ENCODE data around the gene AKT2.

AKT2 gene

DNA sequence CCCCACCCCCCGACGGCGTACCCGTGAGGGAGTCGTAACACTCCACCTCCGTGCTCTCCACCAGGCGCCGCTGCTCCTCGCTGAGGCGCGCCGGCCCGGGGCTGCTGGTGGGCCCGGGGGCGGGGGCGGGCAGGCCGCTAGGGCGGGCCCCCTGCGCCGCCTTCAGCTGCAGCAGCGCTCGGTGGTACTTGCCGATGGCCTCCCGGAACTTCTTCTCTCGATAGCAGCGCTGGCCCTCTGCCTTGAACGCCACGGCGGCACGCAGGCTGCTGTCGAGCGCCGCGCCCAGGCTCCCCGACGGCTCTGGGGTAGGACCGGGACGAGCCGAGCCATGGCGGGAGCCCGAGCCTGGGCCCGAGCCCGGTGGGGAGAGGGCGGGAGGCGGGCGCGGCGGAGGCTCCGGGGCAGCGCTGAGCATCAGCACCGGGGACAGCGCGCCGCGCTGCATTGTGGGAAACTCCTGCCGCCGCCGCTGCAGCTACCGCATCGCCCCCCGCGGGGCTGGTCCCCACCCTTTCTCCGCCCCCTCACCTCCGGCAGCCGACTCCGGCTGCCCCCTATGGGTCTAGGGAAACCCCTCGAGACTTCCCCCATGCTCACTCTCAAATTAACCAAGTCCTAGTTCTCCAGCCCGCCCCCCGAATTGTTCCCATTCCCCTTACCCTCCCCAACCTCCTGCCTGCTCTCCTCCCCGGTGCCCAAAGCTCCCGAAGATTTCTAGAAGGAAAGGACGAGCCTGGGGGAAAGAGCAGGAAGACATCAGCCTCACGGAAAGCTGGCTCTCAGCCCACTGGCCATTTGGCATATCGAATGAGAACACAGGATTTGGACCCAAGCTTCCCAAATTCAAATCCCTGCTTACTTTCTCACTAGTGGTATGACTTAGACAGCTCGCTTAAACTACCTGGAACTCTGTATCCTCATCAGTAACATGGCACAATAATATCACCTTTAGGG is 66.9 kb downstream of the AKT2 start, which contains the start of gene TTC9B:
Gene TTC9B, minus strand, starts transcription at position 451 of the 957 bp plus-strand sequence. Its CDS starts 3 bp downstream, at position 448.
- DNase-seq: peak in 3 of 4 experiments; percentile 30 to 59 (median 35)

DNA sequence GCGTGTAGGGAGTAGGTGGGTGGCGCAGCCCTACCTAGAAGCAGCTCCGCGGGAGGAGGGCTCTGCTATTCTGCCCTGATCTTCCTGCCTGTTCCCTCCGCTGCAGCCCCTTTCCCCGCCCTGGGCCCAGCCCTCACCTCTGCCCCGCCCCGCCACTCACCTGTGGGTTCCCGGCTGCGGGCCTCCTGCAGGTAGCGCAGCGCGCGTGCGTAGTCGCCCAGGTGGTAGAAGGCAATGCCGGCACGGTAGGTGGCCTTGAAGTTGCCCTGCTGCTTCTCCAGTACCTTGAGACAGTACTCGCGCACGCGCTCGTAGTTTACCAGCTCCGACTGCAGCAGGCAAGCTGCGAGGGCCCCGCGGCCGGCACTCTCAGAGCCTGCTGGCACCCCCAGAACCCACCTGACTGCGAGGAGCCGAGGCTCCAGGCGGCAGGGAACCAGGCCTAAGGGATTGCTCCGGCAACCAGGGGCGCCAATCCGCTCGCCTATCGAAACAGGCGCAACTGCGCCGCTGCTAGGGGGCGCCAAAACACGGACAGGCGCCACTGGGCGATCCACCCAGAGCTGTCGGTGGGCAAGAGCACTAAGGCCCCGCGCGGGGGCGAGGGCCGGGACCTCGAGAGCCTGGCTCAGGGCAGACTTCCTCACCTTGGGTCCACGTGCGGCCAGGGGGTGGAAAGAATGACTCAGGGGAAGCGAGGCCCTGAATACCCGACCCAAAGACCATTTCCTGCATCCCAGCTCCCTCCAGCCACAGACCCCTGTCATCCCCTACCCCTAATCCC is 67.9 kb downstream of the AKT2 start:
- DNase-seq: peak; percentile 19 to 56 (median 38)

DNA sequence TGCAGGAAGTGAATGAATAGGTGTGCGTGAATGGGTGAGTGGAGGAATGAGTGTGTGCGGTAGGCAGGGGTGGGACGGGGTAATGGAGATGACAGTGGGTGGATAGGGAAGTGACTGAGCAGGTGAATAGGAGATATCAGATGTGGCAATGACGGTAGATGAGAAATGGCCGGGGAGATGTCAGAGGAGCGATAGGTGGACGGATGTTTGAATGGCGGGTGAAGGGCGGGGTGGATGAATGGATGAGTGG is 68.4 kb downstream of the AKT2 start:
- no peak for DNase-seq

DNA sequence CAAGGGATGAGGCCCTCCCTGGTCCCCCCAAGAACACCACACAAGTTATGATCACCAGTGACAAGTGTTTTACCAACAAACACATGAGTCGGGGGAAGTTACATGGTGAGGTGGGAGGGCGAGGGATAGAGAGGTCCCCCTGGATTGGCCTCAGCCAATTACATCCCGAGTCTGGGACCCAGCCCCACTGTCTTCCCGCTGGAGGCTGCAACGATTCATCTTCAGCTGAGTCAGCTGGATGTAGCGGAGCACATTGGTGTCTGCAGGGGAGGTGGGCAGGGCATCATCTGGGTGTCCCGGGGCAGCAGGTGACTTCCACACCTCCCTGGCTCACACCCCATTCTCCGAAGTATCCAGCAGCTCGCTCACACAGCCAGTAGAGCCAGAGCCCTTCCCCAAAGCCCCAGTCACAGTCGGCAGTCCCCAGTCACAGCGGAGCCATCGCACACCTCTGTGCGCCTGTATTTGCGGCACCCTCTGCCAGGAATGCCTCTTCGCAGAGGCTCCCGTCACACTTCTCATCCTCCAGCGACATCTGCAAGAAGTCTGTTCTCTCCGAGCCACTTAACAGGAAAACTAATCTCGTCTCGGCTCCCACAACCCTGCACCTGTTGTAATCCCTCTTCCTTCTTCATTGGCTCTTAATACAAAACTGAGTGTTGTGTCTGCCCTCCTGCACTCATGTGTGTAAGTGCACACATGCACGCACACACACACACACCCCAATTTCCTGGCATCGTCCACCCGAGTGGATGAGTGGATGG is 69.0 kb downstream of the AKT2 start:
- no peak for DNase-seq

DNA sequence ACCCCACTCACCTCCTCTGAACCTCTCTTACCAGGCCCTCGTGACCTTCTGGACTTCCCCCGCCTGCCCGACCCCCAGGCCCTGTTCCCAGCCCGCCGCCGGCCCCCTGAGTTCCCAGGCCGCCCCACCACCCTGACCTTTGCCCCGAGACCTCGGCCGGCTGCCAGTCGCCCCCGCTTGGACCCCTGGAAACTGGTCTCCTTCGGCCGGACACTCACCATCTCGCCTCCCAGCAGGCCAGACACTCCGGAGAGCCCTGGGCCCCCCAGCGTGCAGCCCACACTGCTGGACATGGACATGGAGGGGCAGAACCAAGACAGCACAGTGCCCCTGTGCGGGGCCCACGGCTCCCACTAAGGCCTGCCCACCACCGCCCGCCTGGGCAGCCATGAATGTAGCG is 70.2 kb downstream of the AKT2 start:
- no peak for DNase-seq

DNA sequence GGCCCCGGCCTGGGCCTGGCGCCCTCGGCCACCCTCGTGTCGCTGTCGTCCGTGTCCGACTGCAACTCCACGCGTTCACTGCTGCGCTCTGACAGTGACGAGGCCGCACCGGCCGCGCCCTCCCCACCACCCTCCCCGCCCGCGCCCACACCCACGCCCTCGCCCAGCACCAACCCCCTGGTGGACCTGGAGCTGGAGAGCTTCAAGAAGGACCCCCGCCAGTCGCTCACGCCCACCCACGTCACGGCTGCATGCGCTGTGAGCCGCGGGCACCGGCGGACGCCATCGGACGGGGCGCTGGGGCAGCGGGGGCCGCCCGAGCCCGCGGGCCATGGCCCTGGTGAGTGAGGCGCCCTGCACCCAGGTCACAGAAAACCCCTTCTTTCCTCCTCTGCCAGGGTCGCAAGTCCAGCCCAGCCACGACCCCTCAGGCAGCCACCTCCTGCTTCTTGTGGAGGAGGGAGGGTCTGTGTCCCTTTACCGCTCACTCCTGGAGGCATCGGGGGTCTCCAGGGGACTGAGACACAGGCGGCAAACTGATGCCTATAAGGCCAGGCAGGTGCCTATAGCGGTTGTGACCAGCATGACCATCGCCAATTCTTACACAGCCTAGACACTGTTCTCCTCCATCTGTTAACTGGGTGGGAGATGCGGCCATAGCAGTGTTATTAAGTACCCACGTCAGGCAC is 71.1 kb downstream of the AKT2 start:
- no peak for DNase-seq

DNA sequence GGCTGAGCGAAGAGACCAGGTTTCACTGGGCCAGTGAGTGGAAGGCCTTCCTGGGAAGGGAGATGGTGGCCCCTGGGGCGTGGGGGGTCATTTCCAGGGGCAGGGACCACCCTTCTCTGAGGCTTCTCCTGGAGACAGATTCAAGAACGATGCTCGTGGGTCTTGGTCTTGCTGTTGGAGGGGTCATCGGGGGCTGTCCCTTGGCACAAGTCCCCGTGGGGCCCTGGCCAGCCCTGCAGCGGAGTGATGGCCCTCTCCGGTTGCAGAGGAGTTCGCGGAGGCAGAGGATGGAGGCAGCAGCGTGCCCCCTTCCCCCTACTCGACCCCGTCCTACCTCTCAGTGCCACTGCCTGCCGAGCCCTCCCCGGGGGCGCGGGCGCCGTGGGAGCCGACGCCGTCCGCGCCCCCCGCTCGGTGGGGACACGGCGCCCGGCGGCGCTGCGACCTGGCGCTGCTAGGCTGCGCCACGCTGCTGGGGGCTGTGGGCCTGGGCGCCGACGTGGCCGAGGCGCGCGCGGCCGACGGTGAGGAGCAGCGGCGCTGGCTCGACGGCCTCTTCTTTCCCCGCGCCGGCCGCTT is 71.8 kb downstream of the AKT2 start:
- no peak for DNase-seq

DNA sequence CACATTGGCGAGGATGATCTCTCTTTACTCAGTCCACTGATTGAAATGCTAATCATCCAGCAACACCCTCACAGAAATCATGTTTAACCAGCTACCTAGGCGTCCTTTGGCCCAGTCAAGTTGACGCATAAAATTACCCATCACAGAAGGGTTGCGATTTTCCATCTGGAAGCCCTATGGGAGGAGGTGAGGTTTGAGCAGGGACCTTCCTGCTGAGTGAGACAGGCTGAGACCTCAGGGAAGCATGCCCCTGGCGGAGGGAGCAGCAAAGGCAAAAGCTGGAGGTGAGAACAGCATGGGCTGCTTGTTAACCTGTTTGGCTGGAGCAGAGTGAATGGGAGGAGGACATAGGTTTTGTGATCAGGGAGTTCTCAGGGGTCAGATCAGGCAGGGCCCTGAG is 74.3 kb downstream of the AKT2 start:
- DNase-seq: no peak

DNA sequence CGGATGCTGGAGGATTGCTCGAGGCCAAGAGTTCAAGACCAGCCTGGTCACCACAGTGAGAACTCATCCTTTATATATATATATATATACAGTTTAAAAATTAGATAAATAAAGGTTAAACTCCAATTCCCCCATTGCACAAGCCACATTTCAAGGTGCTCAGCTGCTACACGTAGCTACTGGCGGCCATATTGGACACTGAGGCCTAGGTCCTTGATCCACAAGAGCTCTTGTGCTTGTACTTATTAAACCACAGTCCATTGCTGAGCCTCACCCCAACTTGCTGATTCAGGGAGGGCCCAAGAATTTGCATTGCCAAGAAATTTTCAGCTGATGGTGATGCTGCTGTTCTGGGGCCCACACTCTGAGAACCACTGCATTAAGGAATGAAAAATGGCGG is 76.5 kb downstream of the AKT2 start:
- DNase-seq: no peak

DNA sequence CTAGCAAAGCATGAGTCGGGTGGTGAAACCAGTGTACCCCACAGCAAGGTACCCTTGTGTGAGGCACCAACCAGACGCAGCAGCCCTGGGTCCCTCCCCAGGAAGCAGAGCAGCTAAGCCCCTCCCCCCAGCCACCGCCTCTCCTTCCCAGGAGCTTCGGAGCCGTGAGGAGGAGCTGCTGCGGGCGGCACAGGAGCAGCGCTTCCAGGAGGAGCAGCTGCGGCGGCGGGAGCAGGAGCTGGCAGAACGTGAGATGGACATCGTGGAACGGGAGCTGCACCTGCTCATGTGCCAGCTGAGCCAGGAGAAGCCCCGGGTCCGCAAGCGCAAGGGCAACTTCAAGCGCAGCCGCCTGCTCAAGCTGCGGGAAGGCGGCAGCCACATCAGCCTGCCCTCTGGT is 79.4 kb downstream of the AKT2 start:
- DNase-seq: no peak

DNA sequence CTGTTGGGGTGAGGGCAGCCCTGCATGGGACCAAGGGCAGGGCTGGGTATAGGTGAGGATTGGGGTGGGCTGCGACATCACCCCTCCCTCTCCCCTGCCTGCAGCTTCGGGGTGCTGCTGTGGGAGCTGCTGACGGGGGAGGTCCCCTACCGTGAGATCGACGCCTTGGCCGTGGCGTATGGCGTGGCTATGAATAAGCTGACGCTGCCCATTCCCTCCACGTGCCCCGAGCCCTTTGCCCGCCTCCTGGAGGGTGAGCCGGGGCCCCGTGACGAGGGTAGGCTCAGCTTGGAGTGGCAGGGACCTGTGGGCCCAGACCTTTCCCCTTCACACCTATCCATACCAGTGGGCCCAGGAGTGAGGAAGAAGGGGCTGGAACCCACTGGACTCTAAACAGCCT is 80.8 kb downstream of the AKT2 start:
- no peak for DNase-seq

DNA sequence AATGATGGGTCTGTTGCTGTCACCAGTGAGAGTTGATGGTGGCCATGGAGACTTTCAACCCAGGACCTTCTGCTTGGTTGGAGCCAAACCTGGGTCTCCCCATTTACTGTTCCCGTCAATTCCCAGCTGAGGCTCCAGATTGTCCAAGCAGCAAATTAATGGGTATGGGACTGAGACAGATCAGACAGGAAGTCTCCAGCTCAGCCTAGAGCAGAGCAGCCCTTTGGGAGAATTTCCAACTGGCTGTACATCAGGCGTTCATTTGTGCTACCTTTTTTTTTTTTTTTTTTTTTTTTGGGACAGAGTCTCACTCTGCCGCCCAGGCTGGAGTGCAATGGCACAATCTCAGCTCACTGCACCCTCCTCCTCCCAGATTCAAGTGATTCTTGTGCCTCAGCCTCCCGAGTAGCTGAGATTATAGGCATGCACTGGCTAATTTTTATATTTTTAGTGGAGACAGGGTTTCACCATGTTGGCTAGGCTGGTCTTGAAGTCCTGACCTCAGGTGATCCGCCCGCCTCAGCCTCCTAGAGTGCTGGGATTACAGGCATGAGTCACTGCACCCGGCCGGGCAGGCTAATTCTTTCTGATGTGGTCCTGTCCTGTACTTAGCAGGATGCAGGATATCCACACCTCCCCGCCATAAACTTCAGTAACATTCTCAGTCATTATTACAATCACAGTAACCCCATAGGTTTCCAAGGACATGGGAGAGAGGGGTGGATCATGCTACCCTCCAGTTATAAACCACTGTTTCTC is 84.6 kb downstream of the AKT2 start:
- DNase-seq: no peak

DNA sequence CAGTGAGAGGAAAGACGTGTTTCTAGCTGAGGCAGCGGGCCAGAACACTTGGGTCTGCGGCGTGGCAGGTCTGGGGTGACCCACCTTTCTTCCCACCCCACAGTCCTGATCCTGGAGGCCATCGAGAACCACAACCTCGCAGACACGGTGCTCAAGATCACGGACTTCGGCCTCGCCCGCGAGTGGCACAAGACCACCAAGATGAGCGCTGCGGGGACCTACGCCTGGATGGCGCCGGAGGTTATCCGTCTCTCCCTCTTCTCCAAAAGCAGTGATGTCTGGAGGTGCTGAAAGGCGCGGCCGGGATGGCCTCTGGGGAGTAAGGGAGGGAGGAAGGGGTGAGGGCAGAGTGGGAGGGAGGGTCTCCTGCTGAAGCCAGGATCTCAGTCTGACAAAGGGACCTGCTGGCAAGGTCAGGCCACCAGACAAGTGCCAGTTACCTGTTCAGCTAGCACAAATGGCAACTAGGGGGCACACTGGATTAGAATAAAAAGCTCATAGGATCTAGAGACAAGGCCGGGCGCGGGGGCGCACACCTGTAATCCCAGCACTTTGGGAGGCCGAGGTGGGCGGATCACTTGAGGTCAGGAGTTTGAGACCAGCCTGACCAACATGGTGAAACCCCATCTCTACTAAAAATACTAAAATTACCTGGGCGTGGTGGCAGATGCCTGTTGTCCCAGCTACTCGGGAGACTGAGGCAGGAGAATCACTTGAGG is 86.7 kb downstream of the AKT2 start:
- no peak for DNase-seq

DNA sequence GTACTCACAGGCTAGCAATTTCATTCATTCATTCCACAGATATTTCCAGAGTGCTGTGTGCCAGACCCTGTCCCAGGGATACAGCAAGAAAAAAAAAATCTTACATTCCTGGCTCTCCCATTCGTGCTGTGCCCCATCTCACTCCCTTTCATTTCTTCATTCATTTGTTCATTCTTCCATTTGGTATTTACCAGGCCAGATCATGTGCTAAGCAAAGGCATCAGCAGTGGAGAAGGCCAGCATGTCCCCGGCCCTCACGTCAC is 91.6 kb downstream of the AKT2 start:
- no peak for DNase-seq

DNA sequence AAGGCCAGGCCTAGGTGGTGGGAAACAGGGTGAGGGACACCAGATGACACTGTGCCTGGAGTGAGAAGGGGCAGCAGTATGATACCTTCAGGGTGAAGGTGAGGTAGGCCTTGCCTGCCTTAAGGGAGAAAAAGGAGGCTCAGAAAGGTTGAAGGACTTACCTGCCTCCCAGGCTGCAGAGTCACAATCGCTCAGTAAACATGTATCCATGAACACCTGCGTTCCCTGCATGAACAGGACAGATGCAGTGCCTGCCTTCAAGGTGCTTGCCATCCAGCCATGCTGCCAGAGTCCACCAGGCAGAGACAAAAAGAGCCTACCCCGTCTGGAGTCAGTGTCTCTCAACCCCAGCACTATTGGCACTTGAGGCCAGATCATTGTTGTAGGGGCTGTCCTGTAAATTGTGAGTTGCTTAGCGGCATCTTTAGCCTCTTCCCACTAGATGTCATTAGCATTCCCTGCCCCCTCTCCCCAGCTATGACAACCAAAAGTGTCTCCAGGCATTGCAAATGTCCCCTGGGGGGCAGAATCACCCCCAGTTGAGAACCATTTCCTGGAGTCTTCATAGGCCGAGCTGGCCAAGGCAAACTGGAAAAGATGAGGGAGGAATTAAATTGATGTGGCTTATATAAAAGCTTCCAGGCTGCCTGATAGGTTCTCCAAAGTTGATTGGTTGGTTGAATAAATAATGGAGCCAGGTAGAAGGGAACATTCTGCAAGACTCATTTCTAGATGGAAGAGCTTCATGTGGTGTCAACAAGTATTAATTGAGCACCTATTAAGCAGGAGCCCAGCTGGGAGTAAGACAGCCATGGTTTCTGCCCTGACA is 92.2 kb downstream of the AKT2 start:
- DNase-seq: no peak

DNA sequence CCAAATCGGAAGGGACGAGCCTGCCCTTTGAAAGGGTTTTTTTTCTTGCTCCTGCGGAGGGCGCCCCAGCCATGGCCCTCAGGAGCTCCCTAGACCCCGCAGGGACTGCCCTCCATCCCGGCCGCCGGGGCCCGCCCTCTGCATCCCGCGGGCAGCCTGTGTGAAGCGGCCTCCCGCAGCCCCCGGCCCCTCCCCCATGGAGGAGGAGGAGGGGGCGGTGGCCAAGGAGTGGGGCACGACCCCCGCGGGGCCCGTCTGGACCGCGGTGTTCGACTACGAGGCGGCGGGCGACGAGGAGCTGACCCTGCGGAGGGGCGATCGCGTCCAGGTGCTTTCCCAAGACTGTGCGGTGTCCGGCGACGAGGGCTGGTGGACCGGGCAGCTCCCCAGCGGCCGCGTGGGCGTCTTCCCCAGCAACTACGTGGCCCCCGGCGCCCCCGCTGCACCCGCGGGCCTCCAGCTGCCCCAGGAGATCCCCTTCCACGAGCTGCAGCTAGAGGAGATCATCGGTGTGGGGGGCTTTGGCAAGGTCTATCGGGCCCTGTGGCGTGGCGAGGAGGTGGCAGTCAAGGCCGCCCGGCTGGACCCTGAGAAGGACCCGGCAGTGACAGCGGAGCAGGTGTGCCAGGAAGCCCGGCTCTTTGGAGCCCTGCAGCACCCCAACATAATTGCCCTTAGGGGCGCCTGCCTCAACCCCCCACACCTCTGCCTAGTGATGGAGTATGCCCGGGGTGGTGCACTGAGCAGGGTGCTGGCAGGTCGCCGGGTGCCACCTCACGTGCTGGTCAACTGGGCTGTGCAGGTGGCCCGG is 93.1 kb downstream of the AKT2 start:
- peak in 3 of 4 experiments; percentile 33 to 54 (median 36) for DNase-seq

DNA sequence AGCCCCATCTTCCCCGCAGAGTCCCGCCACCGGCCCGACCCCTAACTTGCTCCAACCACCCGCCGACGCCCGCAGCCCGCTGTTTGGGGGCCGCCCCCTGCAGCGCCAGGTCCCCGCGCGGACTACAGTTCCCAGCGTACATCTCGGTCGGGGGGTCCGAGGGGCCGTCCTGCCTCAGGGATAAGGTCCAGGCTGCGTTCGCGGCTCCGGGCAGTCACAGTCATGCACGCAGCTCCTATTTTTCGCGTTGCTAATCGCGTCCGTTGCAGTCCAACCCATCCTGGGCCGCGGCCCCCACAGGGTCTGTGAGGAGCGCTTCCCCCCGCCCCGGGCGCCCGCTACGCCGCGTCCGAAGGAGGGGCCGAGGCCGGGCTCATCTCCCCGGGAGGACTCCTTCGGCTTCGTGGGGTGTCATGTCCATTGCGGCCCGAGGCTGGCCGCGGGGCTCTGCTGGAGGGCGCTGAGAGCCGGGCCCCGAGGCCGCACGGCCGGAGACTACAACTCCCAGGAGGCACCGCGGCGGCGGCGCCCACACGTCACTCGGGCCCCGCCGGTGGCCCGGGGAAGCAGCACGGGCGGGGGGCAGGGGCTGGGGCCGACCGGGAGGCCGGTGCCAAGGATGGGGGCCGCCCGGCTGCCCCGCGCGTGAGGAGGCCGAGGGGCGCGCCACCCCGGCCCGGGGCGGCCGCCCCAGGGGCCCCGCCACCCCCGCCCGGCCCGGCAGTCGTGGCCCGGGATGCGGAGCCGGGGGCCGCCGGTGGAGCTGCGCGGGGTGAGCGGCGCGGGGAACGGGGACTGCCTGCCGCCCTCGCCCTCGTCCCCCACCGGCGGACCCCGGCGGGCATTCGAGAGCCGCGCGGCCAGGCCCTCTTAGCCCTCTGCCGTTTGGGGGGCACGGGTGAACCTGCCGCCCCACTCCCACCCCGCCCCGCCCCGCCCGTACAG is 94.0 kb downstream of the AKT2 start, which contains the start of gene MAP3K10:
Gene MAP3K10, plus strand, starts transcription at position 536 of the 945 bp plus-strand sequence. CDS start 606 bp downstream, outside the sequence.
- DNase-seq: peak; percentile 72 to 90 (median 81)

DNA sequence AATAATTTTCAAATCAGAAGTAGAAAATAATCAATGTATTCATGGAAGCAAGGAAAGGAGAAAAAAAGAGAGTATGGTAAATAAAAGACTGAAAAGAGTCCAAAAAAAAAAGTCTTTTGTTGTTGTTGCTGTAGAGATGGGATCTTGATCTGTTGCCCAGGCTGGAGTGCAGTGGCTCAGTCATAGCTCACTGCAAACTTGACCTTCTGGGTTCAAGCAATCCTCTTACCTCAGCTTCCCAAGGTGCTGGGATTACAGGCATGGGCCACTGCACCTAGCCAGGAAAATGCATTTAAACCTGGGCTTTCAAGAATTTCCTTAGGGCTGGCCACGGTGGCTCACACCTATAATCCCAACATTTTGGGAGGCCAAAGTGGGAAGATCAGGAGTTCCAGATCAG is 100.9 kb downstream of the AKT2 start:
- no peak for DNase-seq
